ENCODE data around the gene ASTL.
"Not testable (repeated sequence)": the region's sequence is repeated elsewhere in the genome, so short reads cannot be mapped to it uniquely, and the experiment has no call there.

Gene ASTL

GRCh38 chr2:96146153-96146880, 8.0 kb upstream of the ASTL start:
- DNase-seq (ENCODE audit: low read depth in 2 of 2) = peak; percentile 79 to 86

GRCh38 chr2:96145848-96146152, 7.5 kb upstream of the ASTL start:
- no peak for DNase-seq (ENCODE audit: low read depth in 2 of 2)

GRCh38 chr2:96145036-96145847, 6.9 kb upstream of the ASTL start, which contains the start of gene DUSP2:
Gene DUSP2 (minus strand): TSS chr2:96145440. CDS start chr2:96145354, 86 bp downstream.
- DNase-seq (ENCODE audit: low read depth in 2 of 2) = peak; percentile 87 to 92

- DNase-seq (ENCODE audit: low read depth in 2 of 2) = no peak
Measured at GRCh38 chr2:96144481-96145035, 6.3 kb upstream of the ASTL start.

- no peak for DNase-seq (ENCODE audit: low read depth in 2 of 2)
Measured at GRCh38 chr2:96143848-96144480, 5.7 kb upstream of the ASTL start.

- no peak for DNase-seq (ENCODE audit: low read depth in 2 of 2)
Measured at GRCh38 chr2:96143231-96143847, 5.0 kb upstream of the ASTL start.

- DNase-seq (ENCODE audit: low read depth in 2 of 2) = peak in 1 of 2 donors; percentile 74
Measured at GRCh38 chr2:96142217-96143113, 4.2 kb upstream of the ASTL start.

- not testable (repeated sequence) for DNase-seq (ENCODE audit: low read depth in 2 of 2)
Measured at GRCh38 chr2:96141624-96141967, 3.3 kb upstream of the ASTL start.

- DNase-seq (ENCODE audit: low read depth in 2 of 2) = no peak
Measured at GRCh38 chr2:96140941-96141623, 2.8 kb upstream of the ASTL start.

GRCh38 chr2:96139181-96139758, 968 bp upstream of the ASTL start:
- no peak for DNase-seq (ENCODE audit: low read depth in 2 of 2)

GRCh38 chr2:96137321-96138178, 752 bp downstream of the ASTL start:
- DNase-seq (ENCODE audit: low read depth in 2 of 2) = no peak

GRCh38 chr2:96136129-96136720, 2.1 kb downstream of the ASTL start:
- no peak for DNase-seq (ENCODE audit: low read depth in 2 of 2)

- DNase-seq (ENCODE audit: low read depth in 2 of 2) = no peak
Measured at GRCh38 chr2:96135621-96136020, 2.7 kb downstream of the ASTL start.

- no peak for DNase-seq (ENCODE audit: low read depth in 2 of 2)
Measured at GRCh38 chr2:96135171-96135570, 3.1 kb downstream of the ASTL start.

GRCh38 chr2:96134421-96134820, 3.9 kb downstream of the ASTL start:
- DNase-seq (ENCODE audit: low read depth in 2 of 2) = no peak

- no peak for DNase-seq (ENCODE audit: low read depth in 2 of 2)
Measured at GRCh38 chr2:96131813-96132745, 6.2 kb downstream of the ASTL start.

GRCh38 chr2:96131152-96131812, 7.0 kb downstream of the ASTL start:
- DNase-seq (ENCODE audit: low read depth in 2 of 2) = no peak
